ENCODE results near the gene SSR1. TPM values are rescaled to one million over a fixed set of nuclear protein-coding genes. Genes with fewer than 3 reads are reported as not detected.

SSR1 gene
- total RNA-seq, 2 experiments from 2014 or later = 31.6 to 138 TPM

- intact Hi-C loops (cut with micrococcal nuclease; ENCODE audit: unreplicated experiment) = no loop called here
- peak; percentile 44 for DNase-seq (ENCODE audit: low spot score)
- H4K20me1 ChIP-seq (ENCODE audit: insufficient read depth, low read length) = no peaks in the 10 kb centered on the region
- peak overlapping the region; percentile 6 for H3K4me3 ChIP-seq (ENCODE audit: low read depth, low read length, poor library complexity, severe bottlenecking)
- peaks cover 11% of the 10 kb centered on the region for H3K4me1 ChIP-seq (ENCODE audit: insufficient read depth, low read length, poor library complexity, severe bottlenecking)
- ChIA-PET CTCF (ENCODE audit: unreplicated experiment) (no interaction called here), POLR2A (interaction anchor here (0.6 kb wide), 2 partner anchors 256 to 557 kb away, joined by 3 to 4 read pairs; no protein-coding TSS in a partner anchor)
- no peaks in the 10 kb centered on the region for H3K36me3 ChIP-seq (ENCODE audit: insufficient read depth, low read length)
- H2AFZ ChIP-seq (ENCODE audit: low read length) = no peak overlapping the region
- H3K4me2 ChIP-seq (ENCODE audit: low read length) = peak overlapping the region; percentile 53
- H3K79me2 ChIP-seq (ENCODE audit: insufficient read depth, low read depth, low read length) = no peaks in the 10 kb centered on the region
- H3K27ac ChIP-seq (ENCODE audit: low read depth, low read length, poor library complexity, severe bottlenecking) = no peak overlapping the region
- no peaks in the 10 kb centered on the region for H3K9me3 ChIP-seq (ENCODE audit: low read length)
- TF ChIP-seq CTCF (conservative IDR thresholded peaks at IDR 0.05; ENCODE audit: low read length) (peak; percentile 43), EZH2phosphoT487 (IDR thresholded peaks at IDR 0.05; ENCODE audit: borderline replicate concordance, low read depth, low read length) (no peak)
- H3K9me2 ChIP-seq (ENCODE audit: insufficient read depth, low read length) = no peaks in the 10 kb centered on the region
- no TSS peak for BruUV-seq (replicated peaks)
These were observed 62.9 kb downstream of the SSR1 start for GRCh38 chr6:7249946-7250643.

- Histone ChIP-seq H3K4me3 (ENCODE audit: low read depth, low read length, poor library complexity, severe bottlenecking) (no peak overlapping the region), H3K9me2 (ENCODE audit: insufficient read depth, low read length) (no peaks in the 10 kb centered on the region), H2AFZ (ENCODE audit: low read length) (no peak overlapping the region), H4K20me1 (ENCODE audit: insufficient read depth, low read length) (no peaks in the 10 kb centered on the region), H3K9me3 (ENCODE audit: low read length) (no peaks in the 10 kb centered on the region), H3K4me1 (ENCODE audit: insufficient read depth, low read length, poor library complexity, severe bottlenecking) (peaks cover 11% of the 10 kb centered on the region), H3K4me2 (ENCODE audit: low read length) (no peak overlapping the region), H3K36me3 (ENCODE audit: insufficient read depth, low read length) (no peaks in the 10 kb centered on the region), H3K27ac (ENCODE audit: low read depth, low read length, poor library complexity, severe bottlenecking) (no peak overlapping the region), H3K79me2 (ENCODE audit: insufficient read depth, low read depth, low read length) (no peaks in the 10 kb centered on the region)
- no TSS peak for BruUV-seq (replicated peaks)
- POLR2A ChIA-PET = interaction anchor here (0.6 kb wide), 2 partner anchors 255 to 1452 kb away, joined by 3 to 4 read pairs; no protein-coding TSS in a partner anchor
- no peak for DNase-seq (ENCODE audit: low spot score)
- TF ChIP-seq CTCF (conservative IDR thresholded peaks at IDR 0.05; ENCODE audit: low read length) (no peak), EZH2phosphoT487 (IDR thresholded peaks at IDR 0.05; ENCODE audit: borderline replicate concordance, low read depth, low read length) (no peak)
- CTCF ChIA-PET (ENCODE audit: unreplicated experiment) = interaction anchor here (0.6 kb wide), 1 partner anchor 320 kb away, joined by 3 read pairs; no protein-coding TSS in a partner anchor
- intact Hi-C loops (cut with micrococcal nuclease; ENCODE audit: unreplicated experiment) = no loop called here
These were observed 63.6 kb downstream of the SSR1 start for GRCh38 chr6:7249391-7249790.

GRCh38 chr6:7247828-7248227 lies 65.2 kb downstream of the SSR1 start:
- H2AFZ ChIP-seq (ENCODE audit: low read length) = no peak overlapping the region
- CTCF ChIA-PET (ENCODE audit: unreplicated experiment) = no interaction called here
- H3K9me3 ChIP-seq (ENCODE audit: low read length) = no peaks in the 10 kb centered on the region
- TF ChIP-seq EZH2phosphoT487 (IDR thresholded peaks at IDR 0.05; ENCODE audit: borderline replicate concordance, low read depth, low read length) = no peak
- TF ChIP-seq CTCF (conservative IDR thresholded peaks at IDR 0.05; ENCODE audit: low read length) = no peak
- H3K9me2 ChIP-seq (ENCODE audit: insufficient read depth, low read length) = no peaks in the 10 kb centered on the region
- no peak overlapping the region for H3K27ac ChIP-seq (ENCODE audit: low read depth, low read length, poor library complexity, severe bottlenecking)
- intact Hi-C loops (cut with micrococcal nuclease; ENCODE audit: unreplicated experiment) = no loop called here
- H3K4me1 ChIP-seq (ENCODE audit: insufficient read depth, low read length, poor library complexity, severe bottlenecking) = peaks cover 14% of the 10 kb centered on the region
- POLR2A ChIA-PET = no interaction called here
- H3K36me3 ChIP-seq (ENCODE audit: insufficient read depth, low read length) = no peaks in the 10 kb centered on the region
- H3K79me2 ChIP-seq (ENCODE audit: insufficient read depth, low read depth, low read length) = no peaks in the 10 kb centered on the region
- no peak overlapping the region for H3K4me2 ChIP-seq (ENCODE audit: low read length)
- no peaks in the 10 kb centered on the region for H4K20me1 ChIP-seq (ENCODE audit: insufficient read depth, low read length)
- DNase-seq (ENCODE audit: low spot score) = no peak
- no TSS peak for BruUV-seq (replicated peaks)
- no peak overlapping the region for H3K4me3 ChIP-seq (ENCODE audit: low read depth, low read length, poor library complexity, severe bottlenecking)

Data from OCI-LY7 (cell line).